ENCODE results near the gene COPG1.
A peak's percentile ranks its signal among the peaks of the same experiment; 100 is the strongest.

Gene COPG1, protein sequence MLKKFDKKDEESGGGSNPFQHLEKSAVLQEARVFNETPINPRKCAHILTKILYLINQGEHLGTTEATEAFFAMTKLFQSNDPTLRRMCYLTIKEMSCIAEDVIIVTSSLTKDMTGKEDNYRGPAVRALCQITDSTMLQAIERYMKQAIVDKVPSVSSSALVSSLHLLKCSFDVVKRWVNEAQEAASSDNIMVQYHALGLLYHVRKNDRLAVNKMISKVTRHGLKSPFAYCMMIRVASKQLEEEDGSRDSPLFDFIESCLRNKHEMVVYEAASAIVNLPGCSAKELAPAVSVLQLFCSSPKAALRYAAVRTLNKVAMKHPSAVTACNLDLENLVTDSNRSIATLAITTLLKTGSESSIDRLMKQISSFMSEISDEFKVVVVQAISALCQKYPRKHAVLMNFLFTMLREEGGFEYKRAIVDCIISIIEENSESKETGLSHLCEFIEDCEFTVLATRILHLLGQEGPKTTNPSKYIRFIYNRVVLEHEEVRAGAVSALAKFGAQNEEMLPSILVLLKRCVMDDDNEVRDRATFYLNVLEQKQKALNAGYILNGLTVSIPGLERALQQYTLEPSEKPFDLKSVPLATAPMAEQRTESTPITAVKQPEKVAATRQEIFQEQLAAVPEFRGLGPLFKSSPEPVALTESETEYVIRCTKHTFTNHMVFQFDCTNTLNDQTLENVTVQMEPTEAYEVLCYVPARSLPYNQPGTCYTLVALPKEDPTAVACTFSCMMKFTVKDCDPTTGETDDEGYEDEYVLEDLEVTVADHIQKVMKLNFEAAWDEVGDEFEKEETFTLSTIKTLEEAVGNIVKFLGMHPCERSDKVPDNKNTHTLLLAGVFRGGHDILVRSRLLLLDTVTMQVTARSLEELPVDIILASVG

DNA sequence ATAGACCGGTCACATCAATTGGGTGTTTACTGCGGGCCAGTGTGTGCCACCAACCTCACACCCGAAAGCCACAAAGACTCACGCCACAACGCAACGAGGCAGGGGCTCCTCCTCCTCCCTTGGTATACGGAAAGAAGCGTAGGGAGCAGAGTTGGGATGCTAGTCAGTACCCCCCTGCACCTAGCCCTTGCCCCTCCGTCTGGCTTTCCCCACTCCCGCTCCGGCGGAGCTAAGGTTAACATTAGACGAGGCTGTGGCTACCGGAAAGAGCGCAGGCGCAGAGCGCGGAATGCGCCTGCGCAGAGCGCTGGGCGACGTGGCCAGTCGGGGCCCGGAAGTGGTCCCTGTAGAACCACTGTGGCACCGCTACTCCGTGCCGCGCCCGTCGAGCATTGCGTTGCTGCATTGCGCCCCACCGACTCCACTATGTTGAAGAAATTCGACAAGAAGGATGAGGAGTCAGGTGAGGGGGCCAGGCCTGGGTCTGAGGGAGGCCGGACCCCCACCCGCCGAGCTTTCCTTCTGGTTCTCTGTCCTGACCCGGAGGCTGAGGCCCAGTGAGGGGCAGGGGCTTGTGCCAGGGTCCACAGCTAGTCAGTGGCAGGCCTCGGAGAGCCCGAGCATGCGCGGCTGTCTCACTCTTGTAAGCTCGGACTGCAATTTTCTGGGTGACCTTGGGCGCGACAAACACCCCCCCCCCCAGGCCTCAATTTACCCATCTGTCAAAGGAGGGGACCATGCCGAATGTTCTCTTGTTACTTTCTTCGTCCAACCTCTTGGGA lies at the start of gene COPG1:
TSS of gene COPG1 (plus strand) at position 323 of the 782 bp plus-strand sequence. CDS start at position 427, 104 bp downstream.
- peak; percentile 87 for DNase-seq (ENCODE audit: low read depth)
- H3K4me3 ChIP-seq (ENCODE audit: low read depth, low read length), result peak within 1 kb of the TSS; percentile 88
- TF ChIP-seq POLR2A (IDR thresholded peaks at IDR 0.05; ENCODE audit: extremely low read depth, insufficient read length) (peak; percentile 97), MYC (IDR thresholded peaks at IDR 0.05; ENCODE audit: low read depth, low read length) (peak; percentile 71)
- TF ChIP-seq, protein P1, sequence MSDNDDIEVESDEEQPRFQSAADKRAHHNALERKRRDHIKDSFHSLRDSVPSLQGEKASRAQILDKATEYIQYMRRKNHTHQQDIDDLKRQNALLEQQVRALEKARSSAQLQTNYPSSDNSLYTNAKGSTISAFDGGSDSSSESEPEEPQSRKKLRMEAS (IDR thresholded peaks at IDR 0.05; ENCODE audit: low read depth, low read length), result no peak; the same call in 1 of the 2 replicates

DNA sequence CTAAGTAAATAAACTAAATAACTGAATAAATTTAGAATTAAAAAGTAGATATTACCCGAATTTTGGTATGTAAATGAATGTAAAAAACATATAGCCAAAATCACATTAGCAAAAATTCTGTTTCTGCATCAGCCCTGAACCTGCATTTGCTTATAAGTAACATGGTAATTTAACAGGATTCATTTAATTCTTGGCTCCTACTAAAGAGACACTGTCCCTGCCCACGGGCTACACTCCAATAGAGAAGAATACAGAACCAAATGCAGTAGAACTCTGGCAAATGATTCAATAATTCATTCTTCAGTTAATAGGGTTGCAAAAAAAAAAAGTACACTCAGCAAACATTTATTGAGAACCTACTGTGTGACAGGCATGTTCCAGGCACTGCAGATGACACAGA lies 44.9 kb upstream of the COPG1 start:
- TF ChIP-seq MYC (IDR thresholded peaks at IDR 0.05; ENCODE audit: low read depth, low read length) (no peak), POLR2A (IDR thresholded peaks at IDR 0.05; ENCODE audit: extremely low read depth, insufficient read length) (no peak)
- TF ChIP-seq, protein P2, sequence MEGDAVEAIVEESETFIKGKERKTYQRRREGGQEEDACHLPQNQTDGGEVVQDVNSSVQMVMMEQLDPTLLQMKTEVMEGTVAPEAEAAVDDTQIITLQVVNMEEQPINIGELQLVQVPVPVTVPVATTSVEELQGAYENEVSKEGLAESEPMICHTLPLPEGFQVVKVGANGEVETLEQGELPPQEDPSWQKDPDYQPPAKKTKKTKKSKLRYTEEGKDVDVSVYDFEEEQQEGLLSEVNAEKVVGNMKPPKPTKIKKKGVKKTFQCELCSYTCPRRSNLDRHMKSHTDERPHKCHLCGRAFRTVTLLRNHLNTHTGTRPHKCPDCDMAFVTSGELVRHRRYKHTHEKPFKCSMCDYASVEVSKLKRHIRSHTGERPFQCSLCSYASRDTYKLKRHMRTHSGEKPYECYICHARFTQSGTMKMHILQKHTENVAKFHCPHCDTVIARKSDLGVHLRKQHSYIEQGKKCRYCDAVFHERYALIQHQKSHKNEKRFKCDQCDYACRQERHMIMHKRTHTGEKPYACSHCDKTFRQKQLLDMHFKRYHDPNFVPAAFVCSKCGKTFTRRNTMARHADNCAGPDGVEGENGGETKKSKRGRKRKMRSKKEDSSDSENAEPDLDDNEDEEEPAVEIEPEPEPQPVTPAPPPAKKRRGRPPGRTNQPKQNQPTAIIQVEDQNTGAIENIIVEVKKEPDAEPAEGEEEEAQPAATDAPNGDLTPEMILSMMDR (IDR thresholded peaks at IDR 0.05; ENCODE audit: low read depth, low read length), result no peak
- TF ChIP-seq, protein P1 (IDR thresholded peaks at IDR 0.05; ENCODE audit: low read depth, low read length), result no peak
- no peak for DNase-seq (ENCODE audit: low read depth)

DNA sequence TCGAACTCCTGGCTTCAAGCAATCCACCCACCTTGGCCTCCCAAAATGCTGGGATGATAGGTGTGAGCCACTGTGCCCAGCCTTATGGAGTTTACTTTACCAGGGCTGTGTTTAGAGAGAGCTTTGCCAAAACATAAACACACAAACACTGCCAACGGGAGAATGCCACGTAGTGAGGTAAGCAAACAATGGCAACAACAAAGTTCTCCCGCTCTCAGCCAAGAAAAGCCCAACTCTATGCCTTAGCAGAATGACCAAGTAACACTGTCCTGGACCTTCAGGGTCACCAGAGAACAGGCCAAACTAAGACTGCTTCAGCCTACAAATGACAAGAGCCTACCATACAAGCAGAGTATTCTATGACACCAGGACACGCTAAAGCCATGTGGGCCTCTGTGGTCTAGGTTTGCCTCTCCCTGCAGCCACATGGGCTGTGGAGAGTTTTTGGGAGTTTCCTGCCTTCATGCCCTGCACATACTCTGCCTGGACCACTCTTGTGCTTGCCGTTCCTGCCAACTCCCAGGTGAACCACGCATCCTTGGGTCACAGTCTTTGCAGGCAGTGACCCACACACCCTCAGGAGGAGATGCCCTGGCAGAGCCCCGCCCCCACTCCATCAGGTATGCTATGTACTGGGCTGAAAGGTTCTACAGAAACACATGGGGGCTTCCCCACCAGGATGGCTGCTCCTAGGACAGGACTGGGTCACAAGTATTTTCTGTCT lies 44.1 kb upstream of the COPG1 start:
- TF ChIP-seq MYC (IDR thresholded peaks at IDR 0.05; ENCODE audit: low read depth, low read length) (no peak), POLR2A (IDR thresholded peaks at IDR 0.05; ENCODE audit: extremely low read depth, insufficient read length) (no peak)
- TF ChIP-seq, protein P2 (IDR thresholded peaks at IDR 0.05; ENCODE audit: low read depth, low read length), result no peak
- TF ChIP-seq, protein P1 (IDR thresholded peaks at IDR 0.05; ENCODE audit: low read depth, low read length), result no peak
- H3K4me3 ChIP-seq (ENCODE audit: low read depth, low read length), result no peak overlapping the region
- no peak for DNase-seq (ENCODE audit: low read depth)

More for the DNA sequence above, 44.9 kb upstream of the COPG1 start:
- no peak overlapping the region for H3K4me3 ChIP-seq (ENCODE audit: low read depth, low read length)

DNA sequence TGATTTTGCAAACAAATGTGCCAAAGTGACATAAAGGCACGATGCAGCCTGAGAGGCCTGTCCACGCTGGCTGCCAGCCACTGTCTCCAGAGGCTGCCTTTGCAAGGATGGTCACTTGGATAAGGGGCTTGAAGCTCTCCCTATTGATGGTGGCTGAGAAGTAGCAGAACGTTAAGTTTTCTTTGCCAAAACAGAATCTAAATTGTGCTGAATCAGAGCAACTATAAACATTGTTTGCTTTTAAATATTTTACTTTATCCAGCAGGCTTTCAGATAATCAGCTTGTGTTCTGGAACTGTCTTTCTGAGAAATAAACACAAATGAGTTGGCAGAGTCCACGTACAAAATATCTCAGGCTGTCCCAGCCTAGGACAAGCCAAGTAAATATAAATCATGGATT lies 41.9 kb upstream of the COPG1 start:
- DNase-seq (ENCODE audit: low read depth), result no peak
- no peak overlapping the region for H3K4me3 ChIP-seq (ENCODE audit: low read depth, low read length)
- TF ChIP-seq, protein P1 (IDR thresholded peaks at IDR 0.05; ENCODE audit: low read depth, low read length), result no peak
- TF ChIP-seq, protein P2 (IDR thresholded peaks at IDR 0.05; ENCODE audit: low read depth, low read length), result no peak
- TF ChIP-seq POLR2A (IDR thresholded peaks at IDR 0.05; ENCODE audit: extremely low read depth, insufficient read length) (no peak), MYC (IDR thresholded peaks at IDR 0.05; ENCODE audit: low read depth, low read length) (no peak)

DNA sequence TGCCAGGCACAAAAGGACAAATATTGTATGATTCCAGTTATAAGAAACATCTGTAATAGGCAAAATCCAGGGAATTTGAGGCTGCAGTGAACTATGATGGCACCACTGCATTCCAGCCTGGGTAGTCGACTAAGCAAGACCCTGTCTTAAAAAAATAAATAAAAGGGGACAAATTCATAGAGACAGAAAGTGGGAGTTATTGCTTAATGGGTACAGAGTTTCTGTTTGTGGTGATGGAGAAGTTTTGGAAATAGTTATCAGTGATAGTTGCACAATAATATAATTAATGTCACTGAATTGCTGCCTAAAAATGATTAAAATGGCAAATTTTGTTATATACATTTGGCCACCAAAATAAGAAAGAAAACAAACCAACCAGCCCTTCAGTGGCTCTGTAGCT lies 38.1 kb upstream of the COPG1 start:
- TF ChIP-seq MYC (IDR thresholded peaks at IDR 0.05; ENCODE audit: low read depth, low read length), result no peak
- TF ChIP-seq, protein P1 (IDR thresholded peaks at IDR 0.05; ENCODE audit: low read depth, low read length), result no peak
- TF ChIP-seq POLR2A (IDR thresholded peaks at IDR 0.05; ENCODE audit: extremely low read depth, insufficient read length), result no peak
- TF ChIP-seq, protein P2 (IDR thresholded peaks at IDR 0.05; ENCODE audit: low read depth, low read length), result no peak
- DNase-seq (ENCODE audit: low read depth), result no peak
- no peak overlapping the region for H3K4me3 ChIP-seq (ENCODE audit: low read depth, low read length)

All from NB4 (cell line).